HepG2 (cell line): ENCODE results near the gene MAP2K3. TPM values are rescaled to one million over a fixed set of nuclear protein-coding genes. Genes with fewer than 3 reads are reported as not detected.
A peak's percentile ranks its signal among the peaks of the same experiment; 100 is the strongest.

Experiments used
- ATAC-seq: fragments of 200-7000 bp; cut with Tn5 transposase; 3 replicates; pipeline ENCODE4 v1.9.1; 2020; ENCODE audit warnings: mild to moderate bottlenecking, moderate library complexity
- BruUV-seq: library from RNA; stranded (reverse); fragments of 400-500 nt; replicated peaks from 2 replicates; lab custom pipeline; 2021; lab: Mats Ljungman, UMichigan
- CTCF ChIA-PET: fragments of 300-600 bp; formaldehyde crosslinking; extraction: SDS; loops from one replicate; lab custom pipeline; 2021; ENCODE audit warnings: low total read pairs, inconsistent platforms, low intra/inter-chr PET ratio; lab: Yijun Ruan, JAX
- POLR2A ChIA-PET: fragments of 350-600 bp; sonication (Branson Sonifier 250); formaldehyde crosslinking; loops from one replicate; lab custom pipeline; 2020; ENCODE audit warnings: antibody characterized with exemption, inconsistent platforms; lab: Yijun Ruan, JAX
- DNase-seq: peaks from one replicate; pipeline ENCODE4 v3.0.0-alpha.2; 2015; ENCODE audit warnings: low spot score
- FAIRE-seq: peaks from 3 replicates; lab custom pipeline; 2011; peaks lifted over from hg19 to GRCh38; lab: Jason Lieb, UNC
- H2AFZ ChIP-seq: one replicate; pipeline ENCODE4 v1.6.1; 2011; ENCODE audit warnings: low read length, inconsistent platforms
- H3K27ac ChIP-seq: fragments of 300-600 bp; 3 replicates; pipeline ENCODE4 v1.8.0; 2011; ENCODE audit warnings: mixed run types, mild to moderate bottlenecking, mixed read lengths, low read length, inconsistent platforms; ENCODE audit not compliant: insufficient read depth; ENCODE audit errors: extremely low read length
- H3K27me3 ChIP-seq, 2 experiments: fragments of 200-600 bp in 1 of 2; 2 replicates in 1 of 2; 3 replicates in 1 of 2; pipeline versions ENCODE4 v1.6.0 to v1.8.0; 2011; ENCODE audit warnings: low read length in 2 of 2, mild to moderate bottlenecking in 2 of 2, moderate library complexity in 2 of 2, inconsistent platforms in 1 of 2; ENCODE audit not compliant: insufficient read depth in 2 of 2, control insufficient read depth in 1 of 2
- H3K36me3 ChIP-seq, 2 experiments: fragments of 200-600 bp in 1 of 2; replicated peaks in 1 of 2; 2 replicates in 1 of 2; 3 replicates in 1 of 2; pipeline versions ENCODE4 v1.5.1 to v1.8.0; 2011; ENCODE audit warnings: low read length in 2 of 2, inconsistent platforms in 1 of 2; ENCODE audit not compliant: insufficient read depth in 2 of 2, control insufficient read depth in 1 of 2
- H3K4me1 ChIP-seq: 2 replicates; pipeline ENCODE4 v1.5.1; 2012; ENCODE audit warnings: low read length, inconsistent platforms; ENCODE audit not compliant: insufficient read depth
- H3K4me2 ChIP-seq: 2 replicates; pipeline ENCODE4 v1.6.0; 2011; ENCODE audit warnings: low read depth, low read length, inconsistent platforms
- H3K4me3 ChIP-seq, 3 experiments: fragments of 200-600 bp in 1 of 3; sonication (generic), shearing (Covaris generic) in 1 of 3; replicated peaks in 1 of 3; 2 replicates each; pipeline ENCODE4 v1.5.1; 2011 to 2016; ENCODE audit warnings: low read length in 3 of 3, inconsistent platforms in 2 of 3, low read depth in 2 of 3, mild to moderate bottlenecking in 2 of 3, control low read depth in 1 of 3, mixed read lengths in 1 of 3; ENCODE audit not compliant: insufficient read depth in 1 of 3
- H3K79me2 ChIP-seq: one replicate; pipeline ENCODE4 v1.6.1; 2011; ENCODE audit warnings: low read length, inconsistent platforms; ENCODE audit not compliant: insufficient read depth
- H3K9ac ChIP-seq: 2 replicates; pipeline ENCODE4 v1.6.0; 2011; ENCODE audit warnings: mild to moderate bottlenecking, low read depth, low read length, inconsistent platforms; ENCODE audit not compliant: insufficient read depth
- H3K9me3 ChIP-seq: 2 replicates; pipeline ENCODE4 v1.5.1; 2012; ENCODE audit warnings: mild to moderate bottlenecking, low read length
- H4K20me1 ChIP-seq: 2 replicates; pipeline ENCODE4 v1.6.0; 2011; ENCODE audit warnings: inconsistent platforms, mild to moderate bottlenecking, low read length, moderate library complexity; ENCODE audit not compliant: insufficient read depth
- ADNP ChIP-seq: sonication (generic); formaldehyde crosslinking; IDR thresholded peaks from 2 replicates; pipeline ENCODE4 v1.4.0; 2020; ENCODE audit warnings: missing genetic modification reagents
- AHDC1 ChIP-seq: sonication (generic); formaldehyde crosslinking; IDR thresholded peaks from 2 replicates; pipeline ENCODE4 v1.5.1; 2020; ENCODE audit warnings: mild to moderate bottlenecking, missing genetic modification reagents, borderline replicate concordance
- CENPT ChIP-seq: sonication (generic); formaldehyde crosslinking; IDR thresholded peaks from 2 replicates; pipeline ENCODE4 v1.8.0; 2022; ENCODE audit warnings: low read depth, mild to moderate bottlenecking, moderate library complexity, missing genetic modification reagents
- DMTF1 ChIP-seq: sonication (generic); formaldehyde crosslinking; IDR thresholded peaks from 2 replicates; pipeline ENCODE4 v1.4.0; 2020; ENCODE audit warnings: mild to moderate bottlenecking, missing genetic modification reagents
- KAT8 ChIP-seq: IDR thresholded peaks from 2 replicates; pipeline ENCODE4 v1.6.1; 2016; ENCODE audit warnings: missing genetic modification reagents, missing compliant biosample characterization
- MTA1 ChIP-seq: sonication (generic); formaldehyde crosslinking; IDR thresholded peaks from 2 replicates; pipeline ENCODE4 v1.4.0; 2020; ENCODE audit warnings: missing genetic modification reagents, mild to moderate bottlenecking, borderline replicate concordance
- SIN3A ChIP-seq: IDR thresholded peaks from 2 replicates; pipeline ENCODE4 v1.6.1; 2011; ENCODE audit warnings: low read depth, mild to moderate bottlenecking, control low read depth, low read length, borderline replicate concordance
- YY1 ChIP-seq: IDR thresholded peaks from 2 replicates; pipeline ENCODE4 v1.6.1; 2011; ENCODE audit warnings: low read length, low read depth, moderate library complexity, mild to moderate bottlenecking; ENCODE audit not compliant: insufficient read depth, insufficient replicate concordance
- ZNF317 ChIP-seq: sonication (generic); formaldehyde crosslinking; IDR thresholded peaks from 2 replicates; pipeline ENCODE4 v1.5.0; 2020; ENCODE audit warnings: mild to moderate bottlenecking, missing genetic modification reagents
- ZNF501 ChIP-seq: sonication (generic); formaldehyde crosslinking; IDR thresholded peaks from 2 replicates; pipeline ENCODE4 v1.5.1; 2020; ENCODE audit warnings: mild to moderate bottlenecking, moderate library complexity, missing genetic modification reagents
- ZNF572 ChIP-seq: sonication (generic); formaldehyde crosslinking; IDR thresholded peaks from 2 replicates; pipeline ENCODE4 v1.5.1; 2020; ENCODE audit warnings: mild to moderate bottlenecking, missing genetic modification reagents
- ZNF790 ChIP-seq: sonication (generic); formaldehyde crosslinking; IDR thresholded peaks from 2 replicates; pipeline ENCODE4 v1.8.0; 2022; ENCODE audit warnings: missing genetic modification reagents, mild to moderate bottlenecking, borderline replicate concordance
- WGBS: methylation state at CpG from one replicate; pipeline ENCODE4 v1.1.6; 2017; ENCODE audit warnings: low lambda C conversion rate; 5-methylcytosine and 5-hydroxymethylcytosine counted together
- in situ Hi-C: cut with HindIII; loops from 2 replicates; pipeline ENCODE4 v1.10.0; 2017; ENCODE audit warnings: low pct_unique_long_range_greater_than_20kb; ENCODE audit not compliant: extremely low pct_ligation_motif_present
- intact Hi-C: fragments of 100-400 bp; cut with micrococcal nuclease; formaldehyde crosslinking; loops from one replicate; pipeline ENCODE4 v1.10.0; 2022; ENCODE audit not compliant: unreplicated experiment
- polyA plus RNA-seq, 8 experiments: library from polyadenylated mRNA; depleted of rRNA in 3 of 8; stranded (reverse) in 7 of 8; unstranded in 1 of 8; fragments of >200 nt; fragmentation: Illumina TruSeq in 4 of 8; extraction: Trizol in 4 of 8; gene quantifications; 2 replicates each; pipeline versions ENCODE4 v1.2.1 to v1.2.3, GENCODE V29; 2011 to 2016; ENCODE audit warnings: low read depth in 4 of 8, missing spikeins in 1 of 8, mixed read lengths in 1 of 8; ENCODE audit not compliant: insufficient read depth in 1 of 8
- total RNA-seq, 5 experiments: library from RNA; depleted of rRNA; stranded (reverse); fragments of >200 nt; fragmentation: Illumina TruSeq; extraction: Trizol; gene quantifications; 2 replicates each; pipeline ENCODE4 v1.2.3, GENCODE V29; 2016; ENCODE audit warnings: low read depth in 1 of 5
- TF ChIP-seq, protein P1 (sequence below): fragments of 450-650 bp; IDR thresholded peaks from 2 replicates; pipeline ENCODE4 v1.6.1; 2016

MAP2K3 gene
- total and polyA plus RNA-seq, 2 of the 13 experiments (the other 11 are each of a cell fraction or from before 2014, with no cell fraction given), result 20.5 to 27.4 TPM

DNA sequence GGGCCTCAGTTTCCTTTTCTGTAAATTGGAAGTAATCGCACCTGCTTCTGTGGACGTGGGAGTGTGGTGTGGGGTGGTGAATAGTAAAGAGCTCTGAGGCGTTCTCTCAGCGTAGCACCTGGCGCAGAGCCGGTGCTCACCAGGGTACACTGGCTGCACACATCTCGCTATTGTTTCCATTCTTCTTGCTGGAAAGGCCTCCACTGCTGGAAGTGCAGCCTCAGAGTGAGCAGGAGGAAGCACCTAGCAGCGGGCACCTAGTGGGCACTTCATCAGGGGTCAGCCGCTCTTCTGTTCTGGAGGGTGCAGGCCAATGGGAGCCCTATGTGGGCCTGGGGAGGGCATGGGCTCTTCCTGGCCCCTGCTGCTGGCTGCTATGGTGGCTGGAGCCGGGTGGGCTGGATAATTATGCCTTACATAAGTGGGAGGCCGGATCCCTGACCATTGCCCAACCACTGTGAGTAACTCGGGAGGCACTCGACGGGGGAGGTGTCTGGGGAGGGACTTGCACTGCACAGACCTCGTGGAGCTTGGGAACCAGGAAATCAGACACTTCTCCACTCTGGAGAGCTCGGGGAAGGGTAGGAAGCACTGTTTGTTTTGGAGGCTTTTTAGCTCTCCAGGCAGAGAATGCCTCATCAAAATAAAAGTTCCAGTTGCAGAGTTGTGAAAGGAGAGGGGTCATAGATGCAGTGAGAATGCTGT lies 1.7 kb downstream of the MAP2K3 start:
- in situ Hi-C loops (loop anchor here (10.0 kb wide), 2 partner anchors 161 to 169 kb away; partner anchors contain the start of gene DHRS7B), intact Hi-C loops (loop anchor here (5.0 to 10.0 kb wide), 2 partner anchors 34 to 241 kb away; partner anchors contain the start of genes NATD1 and USP22)
- Histone ChIP-seq H3K9ac (peak overlapping the region; percentile 90), H3K4me1 (peaks cover 42% of the 10 kb centered on the region), H3K9me3 (no peaks in the 10 kb centered on the region), H4K20me1 (peaks cover 15% of the 10 kb centered on the region), H2AFZ (no peak overlapping the region), H3K36me3 (peaks cover under 1 to 3% of the 10 kb centered on the region in 2 experiments; a peak in 2 of 5 replicates), H3K4me2 (peak overlapping the region; percentile 93), H3K4me3 (peak overlapping the region; percentile 82 to 96 (median 95)), H3K27me3 (peaks cover 2 to 18% of the 10 kb centered on the region in 2 experiments; a peak in 4 of 5 replicates), H3K79me2 (peaks cover 60% of the 10 kb centered on the region), H3K27ac (peak overlapping the region; percentile 90)
- ChIA-PET CTCF (no interaction called here), POLR2A (interaction anchor here (0.6 to 4.1 kb wide), 12 partner anchors 11 to 265 kb away, joined by 3 to 56 read pairs (median 4); partner anchors contain the start of genes TMEM11 and USP22)
- FAIRE-seq (peak; percentile 96), ATAC-seq (peak; percentile 58), DNase-seq (peak; percentile 96)
- 0% methylated on average over 7 of the region's 16 CpGs for WGBS
- BruUV-seq, result no TSS peak
- peak; percentile 76; the same call in 1 of the 2 replicates for TF ChIP-seq ZNF501 (CRISPR knock-in tag)
- peak; percentile 64 for TF ChIP-seq YY1
- TF ChIP-seq SIN3A, result peak; percentile 97; the same call in 1 of the 2 replicates
- TF ChIP-seq, protein P1, sequence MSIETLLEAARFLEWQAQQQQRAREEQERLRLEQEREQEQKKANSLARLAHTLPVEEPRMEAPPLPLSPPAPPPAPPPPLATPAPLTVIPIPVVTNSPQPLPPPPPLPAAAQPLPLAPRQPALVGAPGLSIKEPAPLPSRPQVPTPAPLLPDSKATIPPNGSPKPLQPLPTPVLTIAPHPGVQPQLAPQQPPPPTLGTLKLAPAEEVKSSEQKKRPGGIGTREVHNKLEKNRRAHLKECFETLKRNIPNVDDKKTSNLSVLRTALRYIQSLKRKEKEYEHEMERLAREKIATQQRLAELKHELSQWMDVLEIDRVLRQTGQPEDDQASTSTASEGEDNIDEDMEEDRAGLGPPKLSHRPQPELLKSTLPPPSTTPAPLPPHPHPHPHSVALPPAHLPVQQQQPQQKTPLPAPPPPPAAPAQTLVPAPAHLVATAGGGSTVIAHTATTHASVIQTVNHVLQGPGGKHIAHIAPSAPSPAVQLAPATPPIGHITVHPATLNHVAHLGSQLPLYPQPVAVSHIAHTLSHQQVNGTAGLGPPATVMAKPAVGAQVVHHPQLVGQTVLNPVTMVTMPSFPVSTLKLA, result peak; percentile 71
- TF ChIP-seq ZNF572 (CRISPR knock-in tag), result peak; percentile 73; the same call in 1 of the 2 replicates
- 0 out of 2 replicates have a peak, but pooled peaks have one; percentile 39 for TF ChIP-seq MTA1 (CRISPR knock-in tag)
- no peak for TF ChIP-seq ADNP (CRISPR knock-in tag)
- TF ChIP-seq KAT8, result peak; percentile 66; the same call in 1 of the 2 replicates
- peak; percentile 22; the same call in 1 of the 2 replicates for TF ChIP-seq AHDC1
- TF ChIP-seq DMTF1 (CRISPR knock-in tag), result no peak
- no peak for TF ChIP-seq CENPT
- TF ChIP-seq ZNF317 (CRISPR knock-in tag), result peak; percentile 71; the same call in 1 of the 2 replicates
- TF ChIP-seq ZNF790, result no peak
